Trophoblast cell (in vitro differentiated cells and primary cell): ENCODE data around the gene MALSU1.

ENCODE experiments used
- DNase-seq, 2 donors: peaks; one replicate each; pipeline ENCODE4 v3.0.0-alpha.2; 2016
- H2AFZ ChIP-seq: 2 replicates; pipeline ENCODE4 v1.6.1; 2013; ENCODE audit warnings: low read length, moderate library complexity, mild to moderate bottlenecking; ENCODE audit not compliant: insufficient read depth, poor library complexity
- H2AK5ac ChIP-seq: 2 replicates; pipeline ENCODE4 v1.6.1; 2013; ENCODE audit warnings: mild to moderate bottlenecking, low read length
- H2BK120ac ChIP-seq: 2 replicates; pipeline ENCODE4 v1.6.1; 2013; ENCODE audit warnings: low read length, mild to moderate bottlenecking, moderate library complexity; ENCODE audit not compliant: insufficient read depth, poor library complexity
- H2BK12ac ChIP-seq: 2 replicates; pipeline ENCODE4 v1.6.1; 2013; ENCODE audit warnings: mild to moderate bottlenecking, low read length, moderate library complexity
- H2BK5ac ChIP-seq: 2 replicates; pipeline ENCODE4 v1.6.1; 2013; ENCODE audit warnings: low read length, low read depth, moderate library complexity, mild to moderate bottlenecking; ENCODE audit not compliant: poor library complexity
- H3K14ac ChIP-seq: 2 replicates; pipeline ENCODE4 v1.6.1; 2013; ENCODE audit warnings: mild to moderate bottlenecking, low read length
- H3K18ac ChIP-seq: 2 replicates; pipeline ENCODE4 v1.6.1; 2013; ENCODE audit warnings: mild to moderate bottlenecking, low read length
- H3K23ac ChIP-seq: 2 replicates; pipeline ENCODE4 v1.6.1; 2013; ENCODE audit warnings: low read length
- H3K27ac ChIP-seq: 2 replicates; pipeline ENCODE4 v1.5.1; 2013; ENCODE audit warnings: low read depth, mild to moderate bottlenecking, inconsistent platforms, low read length, moderate library complexity
- H3K27me3 ChIP-seq: 2 replicates; pipeline ENCODE4 v1.6.1; 2013; ENCODE audit warnings: inconsistent platforms, mild to moderate bottlenecking, low read length, moderate library complexity; ENCODE audit not compliant: insufficient read depth
- H3K36me3 ChIP-seq, 2 experiments: 1 replicate in 1 of 2; 2 replicates in 1 of 2; pipeline ENCODE4 v1.6.1; 2013; ENCODE audit warnings: low read length in 2 of 2, mild to moderate bottlenecking in 2 of 2, moderate library complexity in 1 of 2; ENCODE audit not compliant: insufficient read depth in 2 of 2, control insufficient read depth in 1 of 2
- H3K4ac ChIP-seq: 2 replicates; pipeline ENCODE4 v1.6.1; 2013; ENCODE audit warnings: low read depth, mild to moderate bottlenecking, low read length, moderate library complexity
- H3K4me1 ChIP-seq, 2 experiments: 1 replicate in 1 of 2; 2 replicates in 1 of 2; pipeline ENCODE4 v1.6.1; 2013; ENCODE audit warnings: low read length in 2 of 2, mild to moderate bottlenecking in 2 of 2, moderate library complexity in 1 of 2; ENCODE audit not compliant: insufficient read depth in 2 of 2, control insufficient read depth in 1 of 2
- H3K4me2 ChIP-seq: 2 replicates; pipeline ENCODE4 v1.6.1; 2013; ENCODE audit warnings: inconsistent platforms, mild to moderate bottlenecking, low read length, moderate library complexity
- H3K4me3 ChIP-seq: 2 replicates; pipeline ENCODE4 v1.5.1; 2013; ENCODE audit warnings: mild to moderate bottlenecking, low read depth, low read length, inconsistent platforms
- H3K79me1 ChIP-seq: one replicate; pipeline ENCODE4 v1.6.1; 2013; ENCODE audit warnings: low read length
- H3K79me2 ChIP-seq: 2 replicates; pipeline ENCODE4 v1.6.1; 2013; ENCODE audit warnings: low read length, mild to moderate bottlenecking; ENCODE audit not compliant: control insufficient read depth, insufficient read depth, poor library complexity
- H3K9ac ChIP-seq: 2 replicates; pipeline ENCODE4 v1.6.1; 2013; ENCODE audit warnings: mild to moderate bottlenecking, low read length
- H3K9me3 ChIP-seq: 2 replicates; pipeline ENCODE4 v1.6.1; 2013; ENCODE audit warnings: low read depth, mild to moderate bottlenecking, control low read depth, inconsistent platforms, low read length; ENCODE audit not compliant: insufficient read depth
- H4K12ac ChIP-seq: 2 replicates; pipeline ENCODE4 v1.6.1; 2013; ENCODE audit warnings: low read depth, mild to moderate bottlenecking, low read length, moderate library complexity
- H4K8ac ChIP-seq: 2 replicates; pipeline ENCODE4 v1.6.1; 2013; ENCODE audit warnings: low read depth, mild to moderate bottlenecking, low read length, moderate library complexity
- H4K91ac ChIP-seq: one replicate; pipeline ENCODE4 v1.6.1; 2013; ENCODE audit warnings: low read depth, mild to moderate bottlenecking, low read length, moderate library complexity
- whole genome bisulfite sequencing: extraction: QIAGEN DNeasy Blood & Tissue Kit; methylation state at CpG from one replicate; pipeline ENCODE4 v1.1.7; 2013; ENCODE audit warnings: missing lambda C conversion rate; ENCODE audit not compliant: insufficient read length, insufficient coverage; ENCODE audit errors: extremely low coverage; 5-methylcytosine and 5-hydroxymethylcytosine counted together

The MALSU1 gene

GRCh38 chr7:23347682-23348180 lies 48.6 kb downstream of the MALSU1 start:
- Histone ChIP-seq H2AK5ac (no peak overlapping the region), H3K36me3 (peaks cover 8 to 17% of the 10 kb centered on the region in 2 experiments)

GRCh38 chr7:23349484-23350157 lies 50.5 kb downstream of the MALSU1 start:
- H3K14ac ChIP-seq = no peak overlapping the region
- H2BK12ac ChIP-seq = peak overlapping the region; percentile 43
- no peak overlapping the region for H2AFZ ChIP-seq
- no peak overlapping the region for H4K12ac ChIP-seq
- H3K23ac ChIP-seq = peak overlapping the region; percentile 44
- no peaks in the 10 kb centered on the region for H3K79me1 ChIP-seq
- no peak overlapping the region for H3K18ac ChIP-seq
- H2BK5ac ChIP-seq = no peak overlapping the region
- no peak for DNase-seq
- H3K79me2 ChIP-seq = no peaks in the 10 kb centered on the region
- no peak overlapping the region for H4K8ac ChIP-seq
- WGBS = no CpG with 5 or more reads among the region's 7 CpGs
- no peak overlapping the region for H3K4me2 ChIP-seq
- no peak overlapping the region for H2AK5ac ChIP-seq
- no peak overlapping the region for H4K91ac ChIP-seq
- H3K27ac ChIP-seq = no peak overlapping the region
- H3K9ac ChIP-seq = no peak overlapping the region
- H3K36me3 ChIP-seq = peaks cover 8 to 15% of the 10 kb centered on the region in 2 experiments
- no peaks in the 10 kb centered on the region for H3K27me3 ChIP-seq
- no peak overlapping the region for H3K4me3 ChIP-seq
- H3K4me1 ChIP-seq = peaks cover 3 to 6% of the 10 kb centered on the region in 2 experiments
- no peaks in the 10 kb centered on the region for H3K9me3 ChIP-seq
- no peak overlapping the region for H3K4ac ChIP-seq
- no peak overlapping the region for H2BK120ac ChIP-seq

More at GRCh38 chr7:23347682-23348180, 48.6 kb downstream of the MALSU1 start:
- DNase-seq = peak; percentile 26 to 50
- no peaks in the 10 kb centered on the region for H3K79me1 ChIP-seq
- no peak overlapping the region for H3K4me3 ChIP-seq
- H3K27me3 ChIP-seq = no peaks in the 10 kb centered on the region
- H2BK12ac ChIP-seq = no peak overlapping the region
- peaks cover 3 to 6% of the 10 kb centered on the region in 2 experiments for H3K4me1 ChIP-seq
- no peak overlapping the region for H4K12ac ChIP-seq
- no peak overlapping the region for H3K4me2 ChIP-seq
- H3K18ac ChIP-seq = no peak overlapping the region
- H3K4ac ChIP-seq = no peak overlapping the region
- H2BK5ac ChIP-seq = no peak overlapping the region
- no peak overlapping the region for H2BK120ac ChIP-seq
- no peak overlapping the region for H4K8ac ChIP-seq
- H3K27ac ChIP-seq = no peak overlapping the region
- no peak overlapping the region for H4K91ac ChIP-seq
- no peak overlapping the region for H3K14ac ChIP-seq
- no peaks in the 10 kb centered on the region for H3K79me2 ChIP-seq
- H3K9me3 ChIP-seq = no peaks in the 10 kb centered on the region
- WGBS = no CpG with 5 or more reads among the region's 8 CpGs
- no peak overlapping the region for H3K23ac ChIP-seq
- H3K9ac ChIP-seq = no peak overlapping the region
- no peak overlapping the region for H2AFZ ChIP-seq

- Histone ChIP-seq H3K79me2 (no peaks in the 10 kb centered on the region), H4K91ac (no peak overlapping the region), H3K9me3 (no peaks in the 10 kb centered on the region), H3K27me3 (no peaks in the 10 kb centered on the region), H3K9ac (no peak overlapping the region), H2BK120ac (no peak overlapping the region), H4K12ac (no peak overlapping the region), H3K14ac (no peak overlapping the region), H3K23ac (no peak overlapping the region), H2AFZ (no peak overlapping the region), H3K36me3 (peaks cover 6 to 11% of the 10 kb centered on the region in 2 experiments), H3K4me3 (no peak overlapping the region), H3K18ac (no peak overlapping the region), H2BK12ac (no peak overlapping the region), H3K4me1 (peaks cover 3 to 6% of the 10 kb centered on the region in 2 experiments), H3K4ac (no peak overlapping the region), H3K4me2 (no peak overlapping the region), H3K79me1 (no peaks in the 10 kb centered on the region), H4K8ac (no peak overlapping the region), H2BK5ac (no peak overlapping the region), H3K27ac (no peak overlapping the region), H2AK5ac (no peak overlapping the region)
- DNase-seq = no peak
- no CpG with 5 or more reads among the region's 2 CpGs for WGBS
Measured at GRCh38 chr7:23350466-23350865, 51.3 kb downstream of the MALSU1 start.

GRCh38 chr7:23353172-23353571 lies 54.0 kb downstream of the MALSU1 start:
- Histone ChIP-seq H3K14ac (no peak overlapping the region), H3K79me1 (no peaks in the 10 kb centered on the region), H3K4me3 (no peak overlapping the region), H3K36me3 (peaks cover 0 to 5% of the 10 kb centered on the region in 2 experiments), H2BK12ac (no peak overlapping the region), H4K8ac (no peak overlapping the region), H2BK120ac (no peak overlapping the region), H3K23ac (no peak overlapping the region), H3K27me3 (no peaks in the 10 kb centered on the region), H3K9ac (no peak overlapping the region), H3K27ac (no peak overlapping the region), H4K91ac (no peak overlapping the region), H3K4ac (no peak overlapping the region), H3K4me2 (no peak overlapping the region), H3K9me3 (no peaks in the 10 kb centered on the region), H3K79me2 (no peaks in the 10 kb centered on the region), H2AFZ (no peak overlapping the region), H2AK5ac (no peak overlapping the region), H3K18ac (no peak overlapping the region), H4K12ac (no peak overlapping the region), H2BK5ac (no peak overlapping the region), H3K4me1 (peaks cover 0 to 2% of the 10 kb centered on the region in 2 experiments)
- no CpG with 5 or more reads among the region's 5 CpGs for WGBS
- no peak for DNase-seq
